MM.1S (cell line): ENCODE results near the gene RNF224.

Source experiments
- DNase-seq: peaks from one replicate; pipeline ENCODE4 v3.0.0-alpha.2; 2015
- H2AFZ ChIP-seq: fragments of 300-600 bp; sonication (generic); 2 replicates; pipeline ENCODE4 v1.6.0; 2016; ENCODE audit warnings: antibody characterized with exemption, low read length
- H3F3A ChIP-seq: fragments of 300-600 bp; sonication (generic); 2 replicates; pipeline ENCODE4 v1.6.1; 2016; ENCODE audit warnings: mild to moderate bottlenecking, antibody characterized with exemption, low read length, moderate library complexity, mixed read lengths; ENCODE audit not compliant: insufficient read depth
- H3K27ac ChIP-seq: fragments of 300-600 bp; sonication (generic); 2 replicates; pipeline ENCODE4 v1.5.1; 2016; ENCODE audit warnings: mild to moderate bottlenecking, low read length
- H3K27me3 ChIP-seq: fragments of 300-600 bp; sonication (generic); replicated peaks from 2 replicates; pipeline ENCODE4 v1.6.0; 2016; ENCODE audit warnings: low read length; ENCODE audit not compliant: insufficient read depth
- H3K36me3 ChIP-seq: fragments of 300-600 bp; sonication (generic); replicated peaks from 2 replicates; pipeline ENCODE4 v1.6.1; 2016; ENCODE audit warnings: mild to moderate bottlenecking, low read length, mixed read lengths; ENCODE audit not compliant: insufficient read depth
- H3K4me1 ChIP-seq: fragments of 300-600 bp; sonication (generic); 2 replicates; pipeline ENCODE4 v1.6.1; 2016; ENCODE audit warnings: low read length, mixed read lengths
- H3K4me2 ChIP-seq: fragments of 300-600 bp; sonication (generic); 2 replicates; pipeline ENCODE4 v1.6.0; 2016; ENCODE audit warnings: low read depth, low read length
- H3K4me3 ChIP-seq: fragments of 300-600 bp; sonication (generic); 2 replicates; pipeline ENCODE4 v1.5.1; 2016; ENCODE audit warnings: low read length, mixed read lengths
- H3K79me2 ChIP-seq: fragments of 300-600 bp; sonication (generic); 2 replicates; pipeline ENCODE4 v1.6.1; 2016; ENCODE audit warnings: mixed run types, low read length, mixed read lengths
- H3K9ac ChIP-seq: fragments of 300-600 bp; sonication (generic); 2 replicates; pipeline ENCODE4 v1.6.1; 2016; ENCODE audit warnings: low read length, mixed read lengths
- H3K9me2 ChIP-seq: fragments of 300-600 bp; sonication (generic); replicated peaks from 2 replicates; pipeline ENCODE4 v1.6.1; 2016; ENCODE audit warnings: mild to moderate bottlenecking, low read length, mixed read lengths; ENCODE audit not compliant: insufficient read depth
- H3K9me3 ChIP-seq: fragments of 300-600 bp; sonication (generic); replicated peaks from 2 replicates; pipeline ENCODE4 v1.6.1; 2016; ENCODE audit warnings: mild to moderate bottlenecking, low read length, mixed read lengths; ENCODE audit not compliant: insufficient read depth
- H4K20me1 ChIP-seq: fragments of 300-600 bp; sonication (generic); 2 replicates; pipeline ENCODE4 v1.6.1; 2016; ENCODE audit warnings: mild to moderate bottlenecking, low read length, moderate library complexity, mixed read lengths; ENCODE audit not compliant: insufficient read depth
- CTCF ChIP-seq: fragments of 300-600 bp; sonication (generic); IDR thresholded peaks from 2 replicates; pipeline ENCODE4 v1.5.1; 2016; ENCODE audit warnings: antibody characterized with exemption, low read length, mixed read lengths
- EZH2 ChIP-seq: fragments of 300-600 bp; sonication (generic); optimal IDR thresholded peaks from 2 replicates; pipeline ENCODE3; 2017; ENCODE audit warnings: low read depth, mild to moderate bottlenecking, antibody characterized with exemption, low read length, mixed read lengths
- EZH2phosphoT487 ChIP-seq: fragments of 300-600 bp; sonication (generic); IDR thresholded peaks from 2 replicates; pipeline ENCODE4 v1.6.1; 2018; ENCODE audit warnings: antibody characterized with exemption, low read length

Gene RNF224

GRCh38 chr9:137185921-137186320, 41.4 kb upstream of the RNF224 start:
- no peak for DNase-seq
- no peak overlapping the region for H3K27ac ChIP-seq
- H3K4me1 ChIP-seq, result peaks cover 17% of the 10 kb centered on the region
- TF ChIP-seq EZH2, result no peak
- no peak for TF ChIP-seq CTCF
- no peak for TF ChIP-seq EZH2phosphoT487
- H2AFZ ChIP-seq, result no peak overlapping the region
- peaks cover 56% of the 10 kb centered on the region for H3K79me2 ChIP-seq
- H3K4me3 ChIP-seq, result no peak overlapping the region
- no peaks in the 10 kb centered on the region for H3K36me3 ChIP-seq
- H3K27me3 ChIP-seq, result no peaks in the 10 kb centered on the region
- H3K9ac ChIP-seq, result no peak overlapping the region
- H4K20me1 ChIP-seq, result no peaks in the 10 kb centered on the region
- peaks cover 16% of the 10 kb centered on the region for H3F3A ChIP-seq
- no peak overlapping the region for H3K4me2 ChIP-seq
- H3K9me3 ChIP-seq, result no peaks in the 10 kb centered on the region
- H3K9me2 ChIP-seq, result no peaks in the 10 kb centered on the region

GRCh38 chr9:137186385-137186784, 40.9 kb upstream of the RNF224 start:
- no peak for TF ChIP-seq CTCF

GRCh38 chr9:137187386-137187785, 39.9 kb upstream of the RNF224 start:
- Histone ChIP-seq H3K27ac (no peak overlapping the region), H4K20me1 (no peaks in the 10 kb centered on the region), H3K79me2 (peaks cover 59% of the 10 kb centered on the region), H3K9me3 (no peaks in the 10 kb centered on the region), H3K9me2 (no peaks in the 10 kb centered on the region), H3K4me1 (peaks cover 17% of the 10 kb centered on the region), H3K27me3 (no peaks in the 10 kb centered on the region), H3K4me3 (peak overlapping the region; percentile 98), H3K9ac (peak overlapping the region; percentile 93), H3K36me3 (no peaks in the 10 kb centered on the region), H3K4me2 (peak overlapping the region; percentile 91), H2AFZ (no peak overlapping the region), H3F3A (peaks cover 19% of the 10 kb centered on the region)
- no peak for DNase-seq
- TF ChIP-seq EZH2phosphoT487 (no peak), CTCF (no peak), EZH2 (no peak)

More at GRCh38 chr9:137186385-137186784, 40.9 kb upstream of the RNF224 start:
- Histone ChIP-seq H3K4me1 (peaks cover 17% of the 10 kb centered on the region), H3K4me2 (no peak overlapping the region), H2AFZ (no peak overlapping the region), H3K27ac (no peak overlapping the region), H3F3A (peaks cover 19% of the 10 kb centered on the region), H3K79me2 (peaks cover 59% of the 10 kb centered on the region), H3K27me3 (no peaks in the 10 kb centered on the region), H4K20me1 (no peaks in the 10 kb centered on the region), H3K9ac (no peak overlapping the region), H3K9me3 (no peaks in the 10 kb centered on the region), H3K36me3 (no peaks in the 10 kb centered on the region), H3K9me2 (no peaks in the 10 kb centered on the region), H3K4me3 (no peak overlapping the region)
- no peak for DNase-seq
